DND-41 (cell line): ENCODE data around the gene SIRPG.

Source experiments
- EZH2 ChIP-seq: IDR thresholded peaks from 3 replicates; pipeline ENCODE4 v1.6.1; 2012; ENCODE audit warnings: borderline replicate concordance, low read depth, mild to moderate bottlenecking, moderate library complexity, low read length, inconsistent platforms; ENCODE audit not compliant: severe bottlenecking
- TF ChIP-seq, protein P1 (sequence below): IDR thresholded peaks from 2 replicates; pipeline ENCODE4 v1.5.1; 2012; ENCODE audit warnings: borderline replicate concordance, low read length, moderate library complexity, mild to moderate bottlenecking; ENCODE audit not compliant: poor library complexity, severe bottlenecking; ENCODE audit errors: extremely low read depth

DNA sequence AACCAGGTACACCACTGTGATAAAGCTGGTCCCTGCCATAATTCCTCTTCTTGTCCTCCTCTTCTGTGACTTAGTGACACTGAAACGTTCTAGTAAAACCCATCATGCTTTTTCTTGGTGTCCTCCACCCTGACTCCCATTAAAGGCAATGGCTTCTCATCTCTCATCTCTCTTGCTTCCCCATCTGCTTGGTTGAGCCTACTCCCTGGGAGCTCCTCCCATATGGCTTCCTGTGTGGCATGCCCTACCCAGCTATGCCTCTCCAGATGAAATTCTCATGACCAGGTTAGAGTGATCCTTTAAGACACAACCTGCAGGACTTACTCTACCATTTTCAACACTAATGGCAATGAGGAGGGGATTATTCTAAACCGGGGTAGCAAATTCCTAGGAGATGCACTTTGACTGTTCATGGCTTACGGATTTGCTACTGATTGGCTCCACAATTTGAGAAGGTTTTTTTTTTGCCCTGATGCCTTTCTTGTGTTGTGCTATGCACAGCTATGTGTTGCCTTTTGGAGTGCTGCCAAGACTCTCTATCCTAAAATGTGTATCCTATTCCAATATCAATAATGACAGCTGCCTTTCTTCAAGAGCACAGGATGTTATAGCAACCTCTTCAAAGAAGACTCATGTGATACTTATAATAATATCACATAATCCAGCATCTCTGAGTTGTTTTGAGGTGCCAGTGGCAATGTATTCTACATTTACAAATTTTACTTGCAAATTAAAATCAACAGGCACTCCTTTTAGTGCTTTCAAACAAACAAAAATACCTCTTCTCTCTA lies 6.1 kb downstream of the SIRPG start:
- TF ChIP-seq, protein P1, sequence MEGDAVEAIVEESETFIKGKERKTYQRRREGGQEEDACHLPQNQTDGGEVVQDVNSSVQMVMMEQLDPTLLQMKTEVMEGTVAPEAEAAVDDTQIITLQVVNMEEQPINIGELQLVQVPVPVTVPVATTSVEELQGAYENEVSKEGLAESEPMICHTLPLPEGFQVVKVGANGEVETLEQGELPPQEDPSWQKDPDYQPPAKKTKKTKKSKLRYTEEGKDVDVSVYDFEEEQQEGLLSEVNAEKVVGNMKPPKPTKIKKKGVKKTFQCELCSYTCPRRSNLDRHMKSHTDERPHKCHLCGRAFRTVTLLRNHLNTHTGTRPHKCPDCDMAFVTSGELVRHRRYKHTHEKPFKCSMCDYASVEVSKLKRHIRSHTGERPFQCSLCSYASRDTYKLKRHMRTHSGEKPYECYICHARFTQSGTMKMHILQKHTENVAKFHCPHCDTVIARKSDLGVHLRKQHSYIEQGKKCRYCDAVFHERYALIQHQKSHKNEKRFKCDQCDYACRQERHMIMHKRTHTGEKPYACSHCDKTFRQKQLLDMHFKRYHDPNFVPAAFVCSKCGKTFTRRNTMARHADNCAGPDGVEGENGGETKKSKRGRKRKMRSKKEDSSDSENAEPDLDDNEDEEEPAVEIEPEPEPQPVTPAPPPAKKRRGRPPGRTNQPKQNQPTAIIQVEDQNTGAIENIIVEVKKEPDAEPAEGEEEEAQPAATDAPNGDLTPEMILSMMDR, result no peak
- TF ChIP-seq EZH2, result no peak
